ENCODE data around the gene ZNF775.
"Not testable (repeated sequence)": the region's sequence is repeated elsewhere in the genome, so short reads cannot be mapped to it uniquely, and the experiment has no call there.

ZNF775 gene

DNA sequence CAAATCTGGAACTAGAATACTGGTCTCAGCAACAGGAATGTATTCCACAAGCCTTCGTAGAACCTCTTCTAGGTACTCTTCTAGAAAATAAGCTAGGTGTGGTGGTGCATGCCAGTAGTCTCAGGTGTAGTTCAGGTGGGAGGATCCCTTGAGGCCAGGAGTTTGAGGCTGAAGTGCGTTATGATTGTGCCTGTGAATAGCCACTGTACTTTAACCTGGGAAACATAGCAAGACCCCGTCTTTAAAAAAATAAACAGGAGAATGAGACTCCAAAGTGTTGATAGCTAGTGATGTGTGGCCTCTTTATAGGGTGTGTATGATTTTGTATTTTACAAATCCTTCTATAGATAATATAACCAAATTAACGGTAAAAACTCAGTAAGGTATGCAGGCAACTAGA is 1.5 kb upstream of the ZNF775 start:
- peak overlapping the region; percentile 88 for H3K27ac Mint-ChIP-seq
- peaks cover 42% of the 10 kb centered on the region for H3K36me3 Mint-ChIP-seq (ENCODE audit: low read depth)
- no peaks in the 10 kb centered on the region for H3K27me3 Mint-ChIP-seq
- no peaks in the 10 kb centered on the region for H3K9me3 Mint-ChIP-seq
- H3K4me3 Mint-ChIP-seq = no peak overlapping the region
- intact Hi-C loops (cut with micrococcal nuclease) = loop anchor here (1.0 kb wide), 1 partner anchor 8 kb away; no protein-coding TSS in a partner anchor
- H3K4me1 Mint-ChIP-seq (ENCODE audit: low read depth) = peaks cover 80% of the 10 kb centered on the region

DNA sequence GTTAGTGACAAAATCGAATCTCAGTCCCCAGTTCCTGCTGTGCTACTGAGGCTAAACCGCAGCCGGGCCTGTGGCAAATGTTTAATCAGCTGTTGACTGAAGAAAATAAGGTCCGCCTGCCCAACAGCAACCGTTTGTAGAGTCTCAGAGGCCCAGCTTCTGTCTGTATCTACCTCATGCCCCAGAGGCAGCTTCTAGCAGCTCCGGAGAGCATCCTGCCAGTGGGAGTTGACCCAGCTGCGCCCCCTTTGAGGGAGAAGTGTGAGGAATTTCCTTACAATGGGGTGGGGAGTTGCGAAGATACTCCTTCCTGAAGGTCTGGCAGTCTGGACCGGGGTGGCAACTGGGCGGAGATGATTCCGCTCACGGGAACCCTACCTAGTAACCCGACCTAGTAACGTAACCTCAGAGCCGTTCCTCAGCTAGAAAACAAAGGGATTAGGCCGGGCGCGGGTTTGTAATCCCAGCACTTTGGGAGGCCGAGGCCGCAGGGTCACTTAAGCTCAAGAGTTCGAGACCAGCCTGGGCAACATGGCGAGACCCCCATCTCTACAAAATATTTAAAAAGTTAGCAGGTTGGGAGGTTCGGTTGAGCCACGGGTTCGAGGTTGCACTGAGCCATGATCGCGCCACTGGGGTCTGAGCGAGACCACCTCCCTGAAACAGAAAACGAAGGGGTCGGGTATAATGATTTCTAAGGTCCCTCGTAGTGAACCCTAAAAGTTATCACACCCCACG is 846 bp upstream of the ZNF775 start:
- intact Hi-C loops (cut with micrococcal nuclease) = loop anchor here (1.0 kb wide), 1 partner anchor 9 kb away; no protein-coding TSS in a partner anchor

DNA sequence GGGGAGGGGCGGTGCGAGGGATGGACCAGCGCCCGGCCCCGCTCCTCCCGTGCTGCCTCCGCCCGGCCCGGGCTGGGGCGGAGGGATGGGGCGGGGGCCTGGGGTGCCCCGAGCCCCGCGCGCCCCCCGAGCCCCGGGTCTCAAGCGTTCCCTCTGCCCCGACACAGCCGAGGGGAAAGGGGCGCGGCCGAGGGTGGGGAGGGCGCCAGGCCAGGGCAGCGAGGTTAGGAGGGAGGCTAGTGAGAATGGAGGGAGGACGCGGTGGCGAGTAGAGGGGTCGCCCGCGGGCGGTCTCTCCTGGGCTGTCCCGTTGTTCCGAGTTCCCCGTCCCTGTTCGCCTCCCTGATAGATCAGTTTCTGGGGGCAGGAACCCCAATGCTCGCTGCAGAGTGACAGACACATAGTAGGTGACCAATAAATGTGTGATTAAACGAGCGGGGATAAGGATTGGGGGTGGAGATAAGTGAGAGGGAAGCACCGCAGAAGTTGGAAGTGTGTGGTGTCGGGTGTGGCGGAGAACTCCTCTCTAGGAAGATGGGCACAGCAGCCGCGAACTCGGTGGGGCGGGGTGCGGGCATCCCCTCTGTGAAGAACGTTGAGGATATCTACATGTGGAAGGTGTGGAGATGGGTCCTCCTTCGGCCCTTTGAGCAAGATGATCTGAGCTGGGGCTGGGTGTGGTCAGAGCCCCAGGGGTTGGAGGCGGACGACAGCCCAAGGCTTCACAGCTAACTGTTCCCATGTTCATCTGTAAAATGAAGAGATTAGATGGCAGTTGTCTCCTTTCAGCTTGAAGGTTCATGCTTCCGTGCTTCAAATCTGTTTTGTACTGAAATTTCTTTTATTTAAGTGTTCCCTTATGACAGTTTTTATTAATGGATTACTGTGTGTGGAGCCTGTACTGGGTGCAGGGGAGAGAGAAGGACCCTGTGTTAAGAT is 580 bp downstream of the ZNF775 start:
- peak overlapping the region; percentile 85 for H3K4me3 Mint-ChIP-seq
- no peaks in the 10 kb centered on the region for H3K9me3 Mint-ChIP-seq
- H3K27ac Mint-ChIP-seq = peak overlapping the region; percentile 88
- intact Hi-C loops (cut with micrococcal nuclease) = loop anchor here (2.0 kb wide), 1 partner anchor 15 kb away; no protein-coding TSS in a partner anchor
- H3K36me3 Mint-ChIP-seq (ENCODE audit: low read depth) = peaks cover 21% of the 10 kb centered on the region
- peaks cover 79% of the 10 kb centered on the region for H3K4me1 Mint-ChIP-seq (ENCODE audit: low read depth)
- H3K27me3 Mint-ChIP-seq = no peaks in the 10 kb centered on the region

More for the DNA sequence above, 846 bp upstream of the ZNF775 start:
- Mint-ChIP-seq H3K4me3 (peak overlapping the region; percentile 71), H3K4me1 (ENCODE audit: low read depth) (peaks cover 76% of the 10 kb centered on the region), H3K9me3 (no peaks in the 10 kb centered on the region), H3K36me3 (ENCODE audit: low read depth) (peaks cover 35% of the 10 kb centered on the region), H3K27ac (peak overlapping the region; percentile 88), H3K27me3 (no peaks in the 10 kb centered on the region)

DNA sequence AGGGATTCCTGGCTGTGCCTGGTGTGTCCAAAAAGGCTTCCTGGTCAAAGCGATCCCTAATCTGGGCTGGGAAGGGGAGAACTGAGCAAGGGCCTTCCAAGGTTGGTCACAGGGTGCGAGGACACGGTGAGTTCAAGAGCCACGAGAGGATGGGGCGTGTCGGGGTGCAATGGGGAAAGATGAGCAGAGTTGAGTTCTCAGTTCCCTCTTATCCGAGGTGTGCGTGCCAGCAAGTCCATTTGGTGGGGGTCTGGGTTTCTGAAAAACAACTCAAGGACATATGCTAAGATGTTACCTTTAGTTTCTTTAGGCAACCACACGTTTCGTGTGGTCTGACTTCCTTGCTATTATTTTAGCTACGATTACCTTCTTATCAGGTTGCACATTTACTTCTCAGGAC is 1.3 kb downstream of the ZNF775 start:
- H3K27me3 Mint-ChIP-seq = no peaks in the 10 kb centered on the region
- H3K9me3 Mint-ChIP-seq = no peaks in the 10 kb centered on the region
- peak overlapping the region; percentile 88 for H3K27ac Mint-ChIP-seq
- H3K4me1 Mint-ChIP-seq (ENCODE audit: low read depth) = peaks cover 81% of the 10 kb centered on the region
- peak overlapping the region; percentile 85 for H3K4me3 Mint-ChIP-seq
- peaks cover 19% of the 10 kb centered on the region for H3K36me3 Mint-ChIP-seq (ENCODE audit: low read depth)
- intact Hi-C loops (cut with micrococcal nuclease) = loop anchor here (2.0 kb wide), 1 partner anchor 16 kb away; no protein-coding TSS in a partner anchor

DNA sequence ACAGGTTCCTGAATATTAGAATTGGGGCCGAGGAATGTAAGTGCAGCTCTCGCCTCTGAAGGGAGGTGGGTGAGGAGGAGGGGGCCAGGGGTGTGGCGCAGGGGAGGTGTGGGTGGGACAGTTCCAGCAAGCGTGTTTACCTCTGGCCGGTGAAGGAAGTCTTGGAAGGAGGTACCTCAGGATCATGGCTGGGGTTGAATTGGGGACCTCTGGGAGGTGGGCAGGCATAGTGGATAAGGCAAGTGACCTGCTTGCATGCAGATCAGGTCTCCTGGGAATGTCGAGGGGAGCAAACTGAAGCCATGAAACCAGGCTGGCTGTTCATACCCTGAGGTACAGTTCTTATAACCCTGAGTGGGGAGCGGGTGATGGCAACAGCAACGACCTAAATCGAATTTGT is 2.0 kb downstream of the ZNF775 start:
- intact Hi-C loops (cut with micrococcal nuclease) = loop anchor here (2.0 kb wide), 1 partner anchor 16 kb away; no protein-coding TSS in a partner anchor
- Mint-ChIP-seq H3K4me1 (ENCODE audit: low read depth) (peaks cover 76% of the 10 kb centered on the region), H3K4me3 (no peak overlapping the region)

DNA sequence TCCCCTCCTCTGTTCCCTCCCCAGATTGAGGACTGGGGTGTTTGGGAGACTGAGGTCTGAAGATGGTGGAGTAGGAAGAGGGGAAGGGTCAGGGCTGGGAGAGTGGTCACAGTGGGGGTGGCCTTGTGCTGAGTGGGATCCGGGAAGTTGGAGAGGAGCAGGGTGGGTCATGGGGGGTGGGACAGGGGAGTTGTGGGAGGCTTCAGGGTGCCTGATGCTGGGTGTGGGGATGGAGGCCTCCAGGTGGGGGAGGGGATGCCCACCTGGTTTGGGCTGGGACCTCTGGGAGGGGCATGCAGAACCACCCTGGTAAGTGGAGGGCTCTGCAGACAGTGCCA is 2.6 kb downstream of the ZNF775 start:
- Mint-ChIP-seq H3K4me1 (ENCODE audit: low read depth) (peaks cover 74% of the 10 kb centered on the region), H3K36me3 (ENCODE audit: low read depth) (peaks cover 25% of the 10 kb centered on the region), H3K9me3 (no peaks in the 10 kb centered on the region), H3K27ac (peak overlapping the region; percentile 57), H3K4me3 (no peak overlapping the region), H3K27me3 (no peaks in the 10 kb centered on the region)
- intact Hi-C loops (cut with micrococcal nuclease) = loop anchor here (2.0 kb wide), 1 partner anchor 17 kb away; no protein-coding TSS in a partner anchor

More for the DNA sequence above, 2.0 kb downstream of the ZNF775 start:
- H3K27ac Mint-ChIP-seq = no peak overlapping the region
- peaks cover 19% of the 10 kb centered on the region for H3K36me3 Mint-ChIP-seq (ENCODE audit: low read depth)
- no peaks in the 10 kb centered on the region for H3K27me3 Mint-ChIP-seq
- H3K9me3 Mint-ChIP-seq = no peaks in the 10 kb centered on the region

DNA sequence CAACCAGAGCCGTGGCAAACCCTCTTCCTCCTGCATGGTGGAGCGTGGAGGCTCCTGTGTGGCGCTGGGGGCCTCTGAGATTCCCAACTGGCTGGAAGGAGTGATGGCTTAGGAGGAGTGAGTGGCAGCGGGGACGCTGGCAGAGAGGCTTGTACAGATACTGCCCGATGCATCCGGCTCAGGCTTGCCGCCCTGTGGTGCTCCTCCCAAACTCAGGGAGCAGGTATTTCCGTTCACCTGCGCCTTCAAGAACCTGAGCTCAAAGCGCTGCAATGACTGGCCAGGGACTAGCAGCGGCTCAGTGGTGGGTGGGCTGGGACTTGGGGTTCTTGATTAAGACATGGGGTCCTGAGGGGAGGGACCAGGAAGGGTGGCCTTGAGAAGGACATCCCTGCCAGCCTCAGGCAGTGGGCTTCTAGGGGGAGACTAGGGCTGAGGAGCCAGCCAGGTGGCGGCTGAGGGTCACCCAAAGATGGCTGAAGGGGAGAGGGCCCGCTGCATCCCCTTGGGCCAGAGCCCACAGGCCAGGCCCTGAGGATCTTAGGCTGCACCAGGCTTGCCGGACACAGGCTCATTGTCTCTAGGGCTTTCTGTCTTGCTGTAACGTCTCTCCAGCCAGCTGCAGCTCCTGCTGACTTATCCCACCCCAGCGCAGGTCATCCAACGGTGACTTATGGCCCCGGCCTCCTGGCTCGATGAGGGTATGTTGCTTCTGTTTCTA is 3.2 kb downstream of the ZNF775 start:
- no peaks in the 10 kb centered on the region for H3K27me3 Mint-ChIP-seq
- H3K4me1 Mint-ChIP-seq (ENCODE audit: low read depth) = peaks cover 69% of the 10 kb centered on the region
- intact Hi-C loops (cut with micrococcal nuclease) = no loop called here
- no peaks in the 10 kb centered on the region for H3K9me3 Mint-ChIP-seq
- no peak overlapping the region for H3K4me3 Mint-ChIP-seq
- peaks cover 30% of the 10 kb centered on the region for H3K36me3 Mint-ChIP-seq (ENCODE audit: low read depth)
- H3K27ac Mint-ChIP-seq = peak overlapping the region; percentile 57

DNA sequence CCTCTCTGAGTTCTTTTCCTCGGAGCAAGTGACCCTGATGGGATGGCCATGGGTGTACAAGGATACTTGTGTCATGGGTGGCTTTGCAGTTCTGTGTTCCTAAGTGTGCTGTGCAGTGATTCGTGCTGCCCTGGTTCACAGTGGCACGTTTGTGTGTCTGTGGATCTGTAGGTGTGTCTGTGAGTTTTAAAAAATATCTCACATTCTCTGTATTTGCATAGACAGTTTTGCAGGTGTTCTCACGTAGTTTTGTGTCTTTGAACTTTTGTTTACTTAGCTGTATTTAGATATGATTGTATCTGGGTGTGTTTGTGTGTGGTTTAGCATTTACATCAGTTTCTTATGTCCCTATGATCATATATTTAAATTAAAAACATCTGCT is 3.7 kb downstream of the ZNF775 start:
- peaks cover 63% of the 10 kb centered on the region for H3K4me1 Mint-ChIP-seq (ENCODE audit: low read depth)
- H3K27ac Mint-ChIP-seq = no peak overlapping the region
- peaks cover 35% of the 10 kb centered on the region for H3K36me3 Mint-ChIP-seq (ENCODE audit: low read depth)
- intact Hi-C loops (cut with micrococcal nuclease) = no loop called here
- no peak overlapping the region for H3K4me3 Mint-ChIP-seq
- no peaks in the 10 kb centered on the region for H3K9me3 Mint-ChIP-seq
- H3K27me3 Mint-ChIP-seq = no peaks in the 10 kb centered on the region

DNA sequence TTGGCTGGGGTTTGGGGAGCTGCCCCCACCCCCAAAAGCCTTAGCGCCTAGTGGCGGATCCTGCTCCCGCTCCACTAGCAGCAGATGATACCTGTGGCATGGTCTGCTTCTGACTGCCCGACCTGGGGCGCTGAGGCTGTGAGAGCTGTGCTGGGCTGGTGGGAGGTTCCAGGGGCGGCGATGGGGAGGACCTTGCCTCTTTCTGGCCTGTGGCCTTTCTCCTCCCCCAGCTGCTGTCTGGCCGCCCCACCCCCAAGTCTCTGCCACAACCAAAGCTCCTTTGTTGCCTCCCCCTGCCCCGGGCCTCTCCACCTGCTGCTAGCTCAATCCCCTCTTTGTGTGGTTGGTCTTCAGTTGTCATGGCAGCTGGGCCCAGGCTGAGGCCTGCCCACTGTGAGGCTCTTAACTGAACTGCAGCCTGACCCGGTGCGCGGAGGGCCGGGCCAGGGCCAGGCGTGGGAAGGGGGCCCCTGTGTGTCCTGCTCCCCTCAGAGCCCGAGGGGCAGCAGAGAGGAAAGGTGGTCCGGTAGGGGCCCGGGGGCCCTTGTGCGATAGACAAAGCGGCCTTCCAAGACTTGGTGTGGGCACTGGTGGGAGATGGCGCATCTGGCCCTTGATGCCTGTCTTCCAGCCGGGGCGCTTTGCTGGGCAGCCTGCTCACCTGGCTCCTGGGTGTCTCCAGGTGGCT is 4.7 kb downstream of the ZNF775 start:
- Mint-ChIP-seq H3K4me3 (no peak overlapping the region), H3K36me3 (ENCODE audit: low read depth) (peaks cover 36% of the 10 kb centered on the region), H3K27me3 (no peaks in the 10 kb centered on the region), H3K4me1 (ENCODE audit: low read depth) (peaks cover 62% of the 10 kb centered on the region), H3K9me3 (no peaks in the 10 kb centered on the region), H3K27ac (peak overlapping the region; percentile 27)
- intact Hi-C loops (cut with micrococcal nuclease) = no loop called here

DNA sequence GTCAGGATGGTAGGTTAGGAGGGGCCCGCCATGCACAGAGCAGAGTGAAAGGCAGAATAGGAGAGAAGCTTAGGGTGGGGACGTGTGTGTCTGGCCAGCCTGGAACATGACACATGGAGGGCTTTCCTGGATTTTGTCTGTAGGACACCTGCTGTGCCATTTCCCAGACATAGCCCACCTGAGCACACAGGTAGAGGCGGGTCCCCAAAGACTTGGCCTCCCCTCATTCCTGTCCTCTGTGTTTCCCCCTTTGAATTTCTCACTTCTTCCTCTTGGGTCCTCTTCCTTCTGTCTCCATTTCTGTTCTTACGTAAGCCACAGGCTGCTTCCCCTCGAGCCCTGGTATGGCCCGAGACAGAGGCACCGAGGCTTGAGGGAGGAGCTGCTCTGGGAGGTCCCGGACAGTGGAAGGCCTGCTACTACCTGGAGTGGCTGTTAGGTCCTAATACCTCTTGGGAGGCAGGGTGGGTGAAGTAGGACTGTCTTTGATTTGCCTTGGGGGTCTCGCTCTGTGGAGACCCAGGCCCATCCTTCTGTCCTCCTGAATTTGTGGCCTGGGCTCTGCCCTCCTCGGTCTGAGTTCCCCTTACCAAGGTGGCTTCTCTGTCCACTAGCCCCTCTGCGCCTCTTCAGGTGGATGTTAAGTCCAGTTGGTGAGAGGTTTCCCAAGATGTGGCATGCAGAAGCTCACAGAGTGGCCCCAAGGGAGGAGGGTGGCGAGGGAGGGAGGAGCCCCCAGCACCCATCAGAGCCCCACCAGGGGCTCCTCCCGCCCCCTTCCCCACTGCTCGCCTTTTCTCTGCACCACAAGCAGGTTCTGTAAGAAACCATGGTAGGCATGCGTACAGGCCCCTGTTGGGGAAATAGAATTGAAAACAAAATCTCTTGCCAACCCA is 5.5 kb downstream of the ZNF775 start:
- no peaks in the 10 kb centered on the region for H3K9me3 Mint-ChIP-seq
- H3K36me3 Mint-ChIP-seq (ENCODE audit: low read depth) = peaks cover 41% of the 10 kb centered on the region
- intact Hi-C loops (cut with micrococcal nuclease) = no loop called here
- H3K27me3 Mint-ChIP-seq = no peaks in the 10 kb centered on the region
- H3K27ac Mint-ChIP-seq = peak overlapping the region; percentile 27
- H3K4me1 Mint-ChIP-seq (ENCODE audit: low read depth) = peaks cover 62% of the 10 kb centered on the region
- H3K4me3 Mint-ChIP-seq = no peak overlapping the region

DNA sequence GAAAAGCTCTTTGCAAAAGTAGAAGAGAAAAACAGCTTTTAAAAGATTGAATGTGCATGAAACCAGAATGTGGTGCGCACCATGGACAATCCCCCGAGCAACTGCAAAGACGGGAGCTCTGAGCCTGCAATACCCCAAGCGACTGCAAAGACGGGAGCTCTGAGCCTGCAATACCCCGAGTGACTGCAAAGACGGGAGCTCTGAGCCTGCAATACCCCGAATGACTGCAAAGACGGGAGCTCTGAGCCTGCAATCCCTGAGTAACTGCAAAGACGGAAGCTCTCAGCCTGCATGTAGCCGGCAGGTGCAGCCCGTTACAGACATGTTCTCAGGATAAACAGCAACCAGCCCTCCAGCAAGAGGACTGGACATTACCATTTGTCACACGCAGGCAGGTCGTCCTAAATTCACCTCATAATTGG is 6.2 kb downstream of the ZNF775 start:
- no peaks in the 10 kb centered on the region for H3K9me3 Mint-ChIP-seq
- H3K27me3 Mint-ChIP-seq = no peaks in the 10 kb centered on the region
- H3K36me3 Mint-ChIP-seq (ENCODE audit: low read depth) = peaks cover 44% of the 10 kb centered on the region
- no peak overlapping the region for H3K27ac Mint-ChIP-seq
- H3K4me1 Mint-ChIP-seq (ENCODE audit: low read depth) = peaks cover 55% of the 10 kb centered on the region
- no peak overlapping the region for H3K4me3 Mint-ChIP-seq
- intact Hi-C loops (cut with micrococcal nuclease) = no loop called here

DNA sequence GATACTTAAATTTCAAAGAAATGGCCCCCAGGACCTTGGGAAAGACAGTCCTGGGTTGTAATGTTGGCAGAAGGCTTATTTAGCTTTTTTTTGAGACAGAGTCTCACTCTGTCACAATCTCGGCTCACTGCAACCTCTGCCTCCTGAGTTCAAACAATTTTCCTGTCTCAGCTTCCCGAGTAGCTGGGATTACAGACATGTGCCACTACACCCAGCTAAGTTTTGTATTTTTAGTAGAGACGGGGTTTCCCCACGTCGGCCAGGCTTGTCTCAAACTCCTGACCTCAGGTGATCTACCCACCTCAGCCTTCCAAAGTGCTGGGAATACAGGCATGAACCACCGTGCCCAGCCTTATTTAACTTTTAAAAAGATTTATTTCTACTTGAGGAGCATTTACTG is 6.8 kb downstream of the ZNF775 start:
- H3K27me3 Mint-ChIP-seq = not testable (repeated sequence)

More for the DNA sequence above, 6.8 kb downstream of the ZNF775 start:
- Mint-ChIP-seq H3K4me1 (ENCODE audit: low read depth) (peaks cover 49% of the 10 kb centered on the region), H3K36me3 (ENCODE audit: low read depth) (peaks cover 50% of the 10 kb centered on the region)
- H3K9me3 Mint-ChIP-seq; H3K27ac Mint-ChIP-seq; H3K4me3 Mint-ChIP-seq; intact Hi-C loops (cut with micrococcal nuclease): not testable (repeated sequence)
